ENCODE data around the gene ANKRD36.

DNA sequence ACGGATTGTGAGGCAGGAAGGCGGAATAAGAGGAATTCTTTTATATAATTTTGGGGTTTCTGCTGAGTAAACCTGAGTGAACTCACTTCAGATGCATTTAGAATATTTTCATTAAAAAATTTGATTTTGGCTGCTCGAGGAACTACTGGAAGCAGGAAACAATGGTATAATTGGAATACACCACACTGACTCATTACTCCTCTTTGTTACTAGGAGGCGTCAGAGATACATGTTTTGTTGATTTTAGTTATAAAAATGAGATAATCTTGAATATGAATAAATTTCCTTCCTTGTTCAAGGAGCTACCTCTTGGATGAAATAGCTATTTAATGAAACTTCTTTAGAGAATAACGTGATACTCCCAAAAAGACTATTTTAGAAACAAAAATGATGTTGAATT is 97.4 kb downstream of the ANKRD36 start:
- TF ChIP-seq, protein P1, sequence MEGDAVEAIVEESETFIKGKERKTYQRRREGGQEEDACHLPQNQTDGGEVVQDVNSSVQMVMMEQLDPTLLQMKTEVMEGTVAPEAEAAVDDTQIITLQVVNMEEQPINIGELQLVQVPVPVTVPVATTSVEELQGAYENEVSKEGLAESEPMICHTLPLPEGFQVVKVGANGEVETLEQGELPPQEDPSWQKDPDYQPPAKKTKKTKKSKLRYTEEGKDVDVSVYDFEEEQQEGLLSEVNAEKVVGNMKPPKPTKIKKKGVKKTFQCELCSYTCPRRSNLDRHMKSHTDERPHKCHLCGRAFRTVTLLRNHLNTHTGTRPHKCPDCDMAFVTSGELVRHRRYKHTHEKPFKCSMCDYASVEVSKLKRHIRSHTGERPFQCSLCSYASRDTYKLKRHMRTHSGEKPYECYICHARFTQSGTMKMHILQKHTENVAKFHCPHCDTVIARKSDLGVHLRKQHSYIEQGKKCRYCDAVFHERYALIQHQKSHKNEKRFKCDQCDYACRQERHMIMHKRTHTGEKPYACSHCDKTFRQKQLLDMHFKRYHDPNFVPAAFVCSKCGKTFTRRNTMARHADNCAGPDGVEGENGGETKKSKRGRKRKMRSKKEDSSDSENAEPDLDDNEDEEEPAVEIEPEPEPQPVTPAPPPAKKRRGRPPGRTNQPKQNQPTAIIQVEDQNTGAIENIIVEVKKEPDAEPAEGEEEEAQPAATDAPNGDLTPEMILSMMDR (conservative IDR thresholded peaks at IDR 0.05; ENCODE audit: low read depth in 2 of 2), result no peak
- TF ChIP-seq, protein P2, sequence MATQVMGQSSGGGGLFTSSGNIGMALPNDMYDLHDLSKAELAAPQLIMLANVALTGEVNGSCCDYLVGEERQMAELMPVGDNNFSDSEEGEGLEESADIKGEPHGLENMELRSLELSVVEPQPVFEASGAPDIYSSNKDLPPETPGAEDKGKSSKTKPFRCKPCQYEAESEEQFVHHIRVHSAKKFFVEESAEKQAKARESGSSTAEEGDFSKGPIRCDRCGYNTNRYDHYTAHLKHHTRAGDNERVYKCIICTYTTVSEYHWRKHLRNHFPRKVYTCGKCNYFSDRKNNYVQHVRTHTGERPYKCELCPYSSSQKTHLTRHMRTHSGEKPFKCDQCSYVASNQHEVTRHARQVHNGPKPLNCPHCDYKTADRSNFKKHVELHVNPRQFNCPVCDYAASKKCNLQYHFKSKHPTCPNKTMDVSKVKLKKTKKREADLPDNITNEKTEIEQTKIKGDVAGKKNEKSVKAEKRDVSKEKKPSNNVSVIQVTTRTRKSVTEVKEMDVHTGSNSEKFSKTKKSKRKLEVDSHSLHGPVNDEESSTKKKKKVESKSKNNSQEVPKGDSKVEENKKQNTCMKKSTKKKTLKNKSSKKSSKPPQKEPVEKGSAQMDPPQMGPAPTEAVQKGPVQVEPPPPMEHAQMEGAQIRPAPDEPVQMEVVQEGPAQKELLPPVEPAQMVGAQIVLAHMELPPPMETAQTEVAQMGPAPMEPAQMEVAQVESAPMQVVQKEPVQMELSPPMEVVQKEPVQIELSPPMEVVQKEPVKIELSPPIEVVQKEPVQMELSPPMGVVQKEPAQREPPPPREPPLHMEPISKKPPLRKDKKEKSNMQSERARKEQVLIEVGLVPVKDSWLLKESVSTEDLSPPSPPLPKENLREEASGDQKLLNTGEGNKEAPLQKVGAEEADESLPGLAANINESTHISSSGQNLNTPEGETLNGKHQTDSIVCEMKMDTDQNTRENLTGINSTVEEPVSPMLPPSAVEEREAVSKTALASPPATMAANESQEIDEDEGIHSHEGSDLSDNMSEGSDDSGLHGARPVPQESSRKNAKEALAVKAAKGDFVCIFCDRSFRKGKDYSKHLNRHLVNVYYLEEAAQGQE (IDR thresholded peaks at IDR 0.05; ENCODE audit: unreplicated experiment), result no peak
